GM18499 (cell line): ENCODE measurements around the gene CFAP221.

Source experiments
- ATAC-seq: cut with Tn5 transposase; IDR thresholded peaks from one replicate; pipeline ENCODE4 v1.9.1; 2021; ENCODE audit warnings: moderate number of reproducible peaks; ENCODE audit not compliant: insufficient read depth, unreplicated experiment

Gene CFAP221

GRCh38 chr2:119536211-119536610 lies 8.0 kb upstream of the CFAP221 start:
- ATAC-seq = no peak

- no peak for ATAC-seq
Measured at GRCh38 chr2:119536707-119537106, 7.5 kb upstream of the CFAP221 start.

GRCh38 chr2:119537792-119538191 lies 6.5 kb upstream of the CFAP221 start:
- no peak for ATAC-seq

GRCh38 chr2:119541476-119541875 lies 2.8 kb upstream of the CFAP221 start:
- no peak for ATAC-seq

GRCh38 chr2:119544939-119545475 lies 758 bp downstream of the CFAP221 start:
- ATAC-seq = no peak

GRCh38 chr2:119545754-119546446 lies 1.7 kb downstream of the CFAP221 start:
- no peak for ATAC-seq

- ATAC-seq = no peak
Measured at GRCh38 chr2:119546447-119546767, 2.2 kb downstream of the CFAP221 start.

GRCh38 chr2:119548516-119549120 lies 4.4 kb downstream of the CFAP221 start:
- ATAC-seq = no peak

GRCh38 chr2:119549241-119549640 lies 5.0 kb downstream of the CFAP221 start:
- no peak for ATAC-seq

- ATAC-seq = no peak
Measured at GRCh38 chr2:119550346-119550745, 6.1 kb downstream of the CFAP221 start.

- ATAC-seq = no peak
Measured at GRCh38 chr2:119550856-119551255, 6.6 kb downstream of the CFAP221 start.

- ATAC-seq = no peak
Measured at GRCh38 chr2:119552902-119553301, 8.7 kb downstream of the CFAP221 start.

GRCh38 chr2:119553687-119554344 lies 9.6 kb downstream of the CFAP221 start:
- no peak for ATAC-seq

GRCh38 chr2:119565481-119565880 lies 21.2 kb downstream of the CFAP221 start:
- no peak for ATAC-seq

GRCh38 chr2:119567292-119567691 lies 23.0 kb downstream of the CFAP221 start:
- no peak for ATAC-seq

GRCh38 chr2:119574108-119574815 lies 30.0 kb downstream of the CFAP221 start:
- ATAC-seq = peak; percentile 99

GRCh38 chr2:119574864-119575263 lies 30.6 kb downstream of the CFAP221 start:
- ATAC-seq = no peak

GRCh38 chr2:119575439-119575838 lies 31.2 kb downstream of the CFAP221 start:
- no peak for ATAC-seq

GRCh38 chr2:119579424-119580295 lies 35.4 kb downstream of the CFAP221 start:
- no peak for ATAC-seq

GRCh38 chr2:119580550-119581072 lies 36.4 kb downstream of the CFAP221 start:
- ATAC-seq = no peak
